ENCODE data around the gene DNAJC10.

- TF ChIP-seq, protein P1, sequence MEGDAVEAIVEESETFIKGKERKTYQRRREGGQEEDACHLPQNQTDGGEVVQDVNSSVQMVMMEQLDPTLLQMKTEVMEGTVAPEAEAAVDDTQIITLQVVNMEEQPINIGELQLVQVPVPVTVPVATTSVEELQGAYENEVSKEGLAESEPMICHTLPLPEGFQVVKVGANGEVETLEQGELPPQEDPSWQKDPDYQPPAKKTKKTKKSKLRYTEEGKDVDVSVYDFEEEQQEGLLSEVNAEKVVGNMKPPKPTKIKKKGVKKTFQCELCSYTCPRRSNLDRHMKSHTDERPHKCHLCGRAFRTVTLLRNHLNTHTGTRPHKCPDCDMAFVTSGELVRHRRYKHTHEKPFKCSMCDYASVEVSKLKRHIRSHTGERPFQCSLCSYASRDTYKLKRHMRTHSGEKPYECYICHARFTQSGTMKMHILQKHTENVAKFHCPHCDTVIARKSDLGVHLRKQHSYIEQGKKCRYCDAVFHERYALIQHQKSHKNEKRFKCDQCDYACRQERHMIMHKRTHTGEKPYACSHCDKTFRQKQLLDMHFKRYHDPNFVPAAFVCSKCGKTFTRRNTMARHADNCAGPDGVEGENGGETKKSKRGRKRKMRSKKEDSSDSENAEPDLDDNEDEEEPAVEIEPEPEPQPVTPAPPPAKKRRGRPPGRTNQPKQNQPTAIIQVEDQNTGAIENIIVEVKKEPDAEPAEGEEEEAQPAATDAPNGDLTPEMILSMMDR (conservative IDR thresholded peaks at IDR 0.05; ENCODE audit: low read length) = no peak
- TF ChIP-seq EZH2phosphoT487 (IDR thresholded peaks at IDR 0.05; ENCODE audit: borderline replicate concordance) = no peak
These were observed 110.4 kb downstream of the DNAJC10 start for GRCh38 chr2:182826496-182826895.
